ENCODE measurements around the gene MYL5.

- TF ChIP-seq CTCF (IDR thresholded peaks at IDR 0.05) (no peak), POLR2A (IDR thresholded peaks at IDR 0.05) (no peak)
Measured at GRCh38 chr4:675036-675882, 917 bp downstream of the MYL5 start.
